Coronary artery (tissue), 2 donors: ENCODE data around the gene SKP2.
"Not testable (repeated sequence)": the region's sequence is repeated elsewhere in the genome, so short reads cannot be mapped to it uniquely, and the experiment has no call there.

Experiments
- DNase-seq: peaks from one replicate; pipeline ENCODE4 v3.0.0-alpha.2; 2017; ENCODE audit warnings: low spot score
- H3K27ac ChIP-seq, 2 donors: fragments of 200-600 bp; sonication (generic); one replicate each; pipeline ENCODE4 v1.5.1; 2016 to 2019
- H3K4me3 ChIP-seq: fragments of 200-600 bp; sonication (generic); 2 replicates; pipeline ENCODE4 v1.5.1; 2016; ENCODE audit warnings: mild to moderate bottlenecking, moderate library complexity
- CTCF ChIP-seq: fragments of 200-600 bp; sonication (generic); IDR thresholded peaks from one replicate; pipeline ENCODE4 v1.5.1; 2019; ENCODE audit warnings: antibody characterized with exemption

SKP2 gene

GRCh38 chr5:36151434-36152323 lies at the start of gene SKP2, which contains the start of gene LMBRD2:
SKP2 (plus strand) TSS chr5:36152111; CDS start chr5:36152263, 152 bp downstream.
LMBRD2 (minus strand) TSS chr5:36151887; CDS start chr5:36143349, 8,538 bp downstream.
- Histone ChIP-seq H3K4me3 (peak within 1 kb of the TSS; percentile 96), H3K27ac (peak within 1 kb of the TSS; percentile 61 to 83)
- TF ChIP-seq CTCF: no peak
- peak; percentile 98 for DNase-seq

GRCh38 chr5:36105819-36106218 lies 46.1 kb upstream of the SKP2 start:
- no peak for DNase-seq
- H3K27ac ChIP-seq: no peak overlapping the region
- H3K4me3 ChIP-seq: no peak overlapping the region
- no peak for TF ChIP-seq CTCF

GRCh38 chr5:36108758-36109460 lies 43.0 kb upstream of the SKP2 start:
- DNase-seq: no peak
- H3K27ac ChIP-seq: no peak overlapping the region
- TF ChIP-seq CTCF: no peak
- H3K4me3 ChIP-seq: no peak overlapping the region

- TF ChIP-seq CTCF: no peak
- DNase-seq: no peak
- no peak overlapping the region for H3K27ac ChIP-seq
- H3K4me3 ChIP-seq: no peak overlapping the region
Measured at GRCh38 chr5:36111238-36111637, 40.7 kb upstream of the SKP2 start.

- no peak for TF ChIP-seq CTCF
- Histone ChIP-seq H3K27ac (no peak overlapping the region), H3K4me3 (no peak overlapping the region)
- DNase-seq: no peak
Measured at GRCh38 chr5:36125868-36126267, 26.0 kb upstream of the SKP2 start.

GRCh38 chr5:36128795-36129194 lies 23.1 kb upstream of the SKP2 start:
- Histone ChIP-seq H3K4me3 (no peak overlapping the region), H3K27ac (no peak overlapping the region)
- no peak for TF ChIP-seq CTCF
- DNase-seq: no peak

GRCh38 chr5:36129666-36130065 lies 22.2 kb upstream of the SKP2 start:
- not testable (repeated sequence) for H3K4me3 ChIP-seq, H3K27ac ChIP-seq, DNase-seq

GRCh38 chr5:36133009-36133408 lies 18.9 kb upstream of the SKP2 start:
- not testable (repeated sequence) for DNase-seq, H3K27ac ChIP-seq, H3K4me3 ChIP-seq
